ACHN (cell line): ENCODE results near the gene C2CD4A.
"Not testable (repeated sequence)": the region's sequence is repeated elsewhere in the genome, so short reads cannot be mapped to it uniquely, and the experiment has no call there.

Experiments
- DNase-seq: peaks from one replicate; pipeline ENCODE4 v3.0.0-alpha.2; 2015
- in situ Hi-C: cut with HindIII; loops from 2 replicates; pipeline ENCODE4 v1.10.0; 2017; ENCODE audit warnings: low sequenced_read_pairs, low pct_ligation_motif_present, low pct_unique_long_range_greater_than_20kb

C2CD4A gene

GRCh38 chr15:62066663-62067447, at the start of gene C2CD4A:
TSS of gene C2CD4A (plus strand) at chr15:62066977. CDS start at chr15:62067614, 637 bp downstream.
- peak; percentile 76 for DNase-seq
- in situ Hi-C loops: no loop called here

- in situ Hi-C loops: no loop called here
- no peak for DNase-seq
Observed at GRCh38 chr15:62020576-62021160, 46.1 kb upstream of the C2CD4A start.

DNA sequence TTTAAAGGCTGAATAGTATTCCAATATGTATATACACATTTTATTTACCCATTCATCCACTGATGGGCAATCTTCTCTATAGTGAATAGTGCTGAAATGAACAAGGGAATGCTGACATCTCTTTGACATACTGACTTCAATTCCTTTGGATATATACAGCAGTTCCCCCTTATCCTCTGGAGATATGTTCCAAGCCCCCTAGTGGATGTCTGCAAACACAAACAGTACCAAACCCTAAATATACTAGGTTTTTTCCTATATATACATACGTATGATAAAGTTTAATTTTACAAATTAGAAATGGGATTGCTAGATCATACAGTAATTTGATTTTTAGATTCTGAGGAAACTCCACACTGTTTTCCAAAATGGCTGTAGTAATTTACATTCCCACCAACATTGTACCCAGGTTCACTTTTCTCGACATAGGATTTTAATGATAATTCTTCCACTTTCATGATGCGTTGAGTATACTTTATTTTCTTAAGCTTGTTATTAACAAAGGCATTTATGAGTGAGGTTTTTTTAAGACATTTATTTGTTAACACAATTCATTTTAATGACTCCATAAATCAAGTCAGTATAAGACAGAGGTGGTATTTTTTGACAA, 44.7 kb upstream of the C2CD4A start:
- DNase-seq: no peak
- in situ Hi-C loops: no loop called here

DNA sequence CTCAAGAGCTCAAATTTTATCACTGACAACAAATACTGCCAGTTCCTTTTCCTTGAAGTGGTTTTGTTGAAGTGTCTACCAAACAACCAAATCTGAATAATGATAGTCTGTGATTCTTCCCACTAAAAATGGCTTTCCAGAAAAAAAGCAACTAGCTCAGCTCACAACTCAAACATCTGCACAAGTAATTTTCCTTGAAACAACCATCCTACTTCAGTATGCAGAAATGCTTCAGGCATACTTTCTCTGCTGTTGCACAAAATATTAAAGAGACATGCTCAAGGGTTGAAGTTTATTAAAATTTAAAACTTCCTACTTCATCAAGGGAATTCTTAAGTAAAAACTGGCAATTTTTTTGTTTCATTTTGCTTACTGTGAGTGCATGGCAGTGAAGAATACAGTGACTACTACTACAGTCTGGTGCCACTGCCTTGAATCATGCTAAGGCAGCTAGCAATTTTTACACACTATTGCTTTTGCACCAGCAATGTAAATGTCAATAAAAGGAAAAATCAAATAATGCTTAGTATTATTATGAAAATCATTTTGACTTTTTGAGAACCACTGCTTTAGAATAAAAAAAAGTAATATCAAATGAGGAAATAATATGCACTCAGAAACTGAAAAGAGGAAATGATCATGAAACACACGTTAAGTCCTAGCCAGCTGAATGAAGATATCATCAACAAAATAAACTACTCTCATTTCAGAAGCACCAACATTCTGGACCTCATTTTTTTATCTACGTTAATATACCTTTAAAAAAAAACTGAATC, 40.1 kb upstream of the C2CD4A start:
- in situ Hi-C loops: no loop called here
- no peak for DNase-seq

DNA sequence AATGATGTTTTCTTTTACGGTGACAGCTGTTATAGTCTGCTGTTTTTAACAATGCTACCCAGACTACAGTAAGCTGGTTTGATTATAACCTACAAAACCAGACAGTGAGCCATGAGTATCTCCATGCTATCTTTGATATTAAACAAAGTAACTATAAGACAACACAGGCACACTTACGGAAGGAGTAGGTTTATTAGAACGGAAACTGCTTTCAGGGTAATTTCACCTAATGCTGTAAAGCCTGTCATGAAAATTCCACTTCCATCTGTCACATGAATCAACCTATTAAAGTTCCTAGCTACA, 39.6 kb upstream of the C2CD4A start:
- in situ Hi-C loops: no loop called here
- DNase-seq: no peak

DNA sequence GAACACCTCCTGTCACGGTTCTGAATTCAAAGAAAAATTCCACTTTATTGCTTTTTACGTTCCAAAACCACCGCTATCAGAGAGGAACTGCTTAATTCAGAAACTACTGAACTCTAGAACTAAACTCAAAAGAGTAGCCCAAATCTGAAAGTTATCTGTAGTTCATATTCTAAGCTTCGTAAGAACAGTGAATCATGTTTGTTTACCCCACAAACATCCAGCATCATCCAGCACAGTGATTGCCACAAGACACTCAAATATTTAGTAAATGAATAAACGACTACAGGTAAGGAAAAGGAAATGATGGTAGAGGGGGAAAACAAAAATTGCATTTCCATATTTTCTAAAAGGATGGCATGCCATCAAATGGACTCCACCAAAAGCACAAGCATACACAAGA, 38.9 kb upstream of the C2CD4A start:
- in situ Hi-C loops: no loop called here
- no peak for DNase-seq

GRCh38 chr15:62035256-62035924, 31.4 kb upstream of the C2CD4A start:
- peak; percentile 41 for DNase-seq
- in situ Hi-C loops: no loop called here

- in situ Hi-C loops: no loop called here
Observed at GRCh38 chr15:62046078-62046743, 20.6 kb upstream of the C2CD4A start.

DNA sequence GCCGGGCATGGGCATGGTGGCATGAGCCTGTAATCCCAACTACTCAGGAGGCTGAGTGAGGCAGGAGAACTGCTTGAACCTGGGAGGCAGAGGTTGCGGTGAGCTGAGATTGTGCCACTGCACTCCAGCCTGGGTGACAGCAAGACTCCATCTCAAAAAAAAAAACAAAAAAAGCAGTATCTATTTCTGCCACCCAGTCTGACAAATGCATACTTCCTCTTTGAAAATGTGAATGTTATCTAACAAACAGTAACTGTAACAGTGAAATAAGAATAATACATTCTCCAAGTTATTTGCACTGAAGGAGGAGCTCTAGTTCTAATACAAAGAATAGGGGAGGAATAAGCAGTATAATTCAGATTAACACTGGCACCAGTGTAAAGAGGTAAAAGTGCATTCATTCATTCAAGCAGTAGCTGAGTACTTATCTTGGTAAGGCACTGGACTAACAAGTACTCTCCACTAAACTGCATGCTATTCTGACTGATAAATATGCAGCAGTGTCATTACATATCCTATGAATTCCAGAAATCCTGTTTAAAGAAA, 19.4 kb upstream of the C2CD4A start:
- in situ Hi-C loops: no loop called here
- DNase-seq: no peak

More at GRCh38 chr15:62046078-62046743, 20.6 kb upstream of the C2CD4A start:
- no peak for DNase-seq

GRCh38 chr15:62048254-62048653, 18.5 kb upstream of the C2CD4A start:
- DNase-seq, in situ Hi-C loops: not testable (repeated sequence)

DNA sequence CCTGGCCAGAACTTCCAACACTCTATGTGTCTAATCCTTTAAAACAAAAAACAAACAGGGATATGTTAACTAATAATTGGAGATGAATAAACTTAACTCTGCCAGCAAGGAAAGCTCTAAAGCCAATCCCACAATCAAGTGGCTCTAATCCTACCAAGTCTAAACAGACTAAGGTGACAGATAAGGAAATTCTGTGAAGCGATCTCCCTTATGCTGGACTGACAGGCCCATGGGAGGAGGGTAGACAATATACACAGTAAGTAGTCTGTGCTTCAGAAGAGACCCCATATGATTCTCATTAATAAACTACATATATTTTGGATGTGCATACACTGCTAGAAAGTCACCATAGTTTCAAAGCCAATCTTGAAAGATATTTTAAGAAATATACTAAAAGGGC, 16.7 kb upstream of the C2CD4A start:
- in situ Hi-C loops: no loop called here
- DNase-seq: no peak

DNA sequence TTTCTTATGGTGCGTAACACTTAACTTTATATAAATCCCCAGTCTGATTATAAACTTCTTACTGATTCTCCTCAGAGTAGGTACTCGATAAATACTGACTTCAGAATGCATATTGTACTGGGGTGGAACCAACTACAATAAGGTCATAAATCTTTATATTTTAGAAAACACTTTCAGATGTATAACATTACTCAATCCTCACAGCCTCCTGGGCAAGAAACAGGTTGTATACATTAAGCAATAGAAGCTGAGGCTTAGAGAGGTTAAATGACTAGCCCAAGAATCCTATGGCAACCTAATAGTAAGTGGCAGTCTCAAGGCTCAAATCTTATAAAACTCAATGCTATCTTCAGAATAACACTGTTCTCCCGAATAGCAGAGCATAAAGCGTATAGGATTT, 15.6 kb upstream of the C2CD4A start:
- in situ Hi-C loops: no loop called here
- no peak for DNase-seq

- no peak for DNase-seq
- in situ Hi-C loops: no loop called here
Observed at GRCh38 chr15:62052713-62053112, 14.1 kb upstream of the C2CD4A start.

- no peak for DNase-seq
- in situ Hi-C loops: no loop called here
Observed at GRCh38 chr15:62053439-62054085, 13.2 kb upstream of the C2CD4A start.

DNA sequence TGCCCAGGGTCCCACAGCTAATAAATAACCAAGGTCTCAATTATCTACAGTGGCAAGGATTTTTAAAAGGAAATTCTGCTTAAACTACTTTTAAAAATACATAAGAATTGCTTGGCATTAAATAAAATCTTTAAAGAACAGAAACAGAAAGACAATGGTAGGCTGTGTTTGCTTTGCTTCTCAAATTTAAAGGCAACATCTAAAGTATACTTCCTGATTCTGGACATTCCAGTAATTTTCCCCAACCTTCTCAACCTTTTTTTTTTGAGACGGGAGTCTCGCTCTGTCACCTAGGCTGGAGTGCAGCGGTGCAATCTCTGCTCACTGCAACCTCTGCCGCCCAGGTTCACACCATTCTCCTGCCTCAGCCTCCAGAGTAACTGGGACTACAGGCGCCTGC, 11.8 kb upstream of the C2CD4A start:
- in situ Hi-C loops: no loop called here
- DNase-seq: no peak

DNA sequence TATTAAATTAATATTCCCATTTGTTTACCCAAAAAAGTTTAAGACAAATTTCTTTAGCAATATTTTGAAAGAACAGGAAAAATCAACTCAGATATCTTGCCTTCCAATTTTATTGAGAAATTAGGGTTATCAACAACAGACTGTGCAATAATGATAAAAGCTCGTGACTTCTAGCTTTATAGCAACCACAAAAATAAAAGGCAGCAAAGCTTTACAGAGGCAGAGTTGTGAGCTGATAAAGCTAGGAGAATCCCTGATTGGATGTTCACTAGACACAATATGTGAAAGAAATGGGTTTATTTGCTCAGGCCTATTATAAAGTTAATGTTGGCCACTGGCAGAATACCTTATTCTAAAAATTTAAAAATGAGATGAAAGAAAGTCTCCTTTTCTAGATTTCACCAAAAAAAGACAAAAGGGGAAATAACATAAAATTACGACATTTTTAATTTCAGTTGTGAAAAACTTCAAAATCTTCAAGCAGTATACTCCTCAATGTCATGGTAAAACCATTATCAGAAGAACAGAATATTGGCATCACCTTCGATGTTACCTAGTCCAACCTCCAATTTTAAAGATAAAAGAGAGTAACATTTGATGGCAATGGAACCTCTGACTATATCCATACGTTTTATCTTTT, 9.3 kb upstream of the C2CD4A start:
- no peak for DNase-seq
- in situ Hi-C loops: no loop called here

GRCh38 chr15:62058327-62059028, 8.3 kb upstream of the C2CD4A start:
- no peak for DNase-seq
- in situ Hi-C loops: no loop called here
